GM21367 (cell line): Measurements from ENCODE around the gene ZNF630.
"Not testable (repeated sequence)": the region's sequence is repeated elsewhere in the genome, so short reads cannot be mapped to it uniquely, and the experiment has no call there.

Experiments
- ATAC-seq: cut with Tn5 transposase; IDR thresholded peaks from one replicate; pipeline ENCODE4 v1.9.1; 2021; ENCODE audit not compliant: unreplicated experiment

The ZNF630 gene

DNA sequence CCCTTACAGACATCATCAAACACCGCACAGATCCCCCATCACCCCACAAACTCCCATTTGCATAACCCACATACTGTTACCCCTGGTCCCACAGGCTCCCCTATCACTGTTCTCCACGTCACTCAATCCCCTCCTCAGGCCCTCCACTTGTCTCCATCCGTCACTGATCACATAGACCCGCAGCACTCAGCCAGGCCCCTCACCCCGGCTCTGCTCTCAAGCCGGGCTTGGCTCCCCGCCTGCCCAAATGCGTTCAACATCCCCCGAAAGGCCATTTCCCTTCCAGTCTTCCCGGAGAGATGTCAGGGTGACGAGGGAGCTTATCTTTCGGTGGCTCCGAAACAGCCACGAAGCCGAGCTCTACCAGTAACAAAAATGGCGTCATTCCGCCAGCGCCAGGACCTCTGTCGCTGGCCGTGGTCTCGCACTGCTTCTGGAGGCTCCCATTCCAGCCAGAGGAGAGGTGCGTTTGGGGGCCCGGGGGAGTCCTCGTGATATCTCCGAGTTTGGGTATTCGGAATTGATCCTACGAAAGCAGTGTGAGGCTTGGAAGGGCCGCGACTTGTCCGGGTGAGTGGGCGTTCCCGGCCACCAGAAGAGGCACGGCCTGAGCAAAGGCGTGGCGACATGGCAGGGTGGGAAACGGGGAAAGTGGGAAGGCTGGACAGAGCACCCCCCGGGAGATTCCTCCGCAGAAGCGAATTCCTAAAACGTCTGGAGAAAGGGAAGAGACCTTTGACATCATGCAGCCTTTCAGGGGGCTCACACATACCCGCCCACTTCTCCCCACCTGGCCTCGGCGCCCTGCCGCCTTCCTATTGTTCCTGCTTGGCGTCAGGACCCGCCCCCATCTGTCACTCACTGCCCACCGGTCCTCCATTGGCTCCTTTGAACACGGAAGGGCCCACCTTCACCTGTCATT lies at the start of gene ZNF630:
Gene ZNF630 (minus strand): TSS at position 577 of the 922 bp plus-strand sequence. CDS start 4,754 bp downstream, outside the sequence.
- peak; percentile 91 for ATAC-seq

GRCh38 chrX:48107717-48108116 lies 36.3 kb upstream of the ZNF630 start:
- no peak for ATAC-seq

- ATAC-seq = no peak
Observed at GRCh38 chrX:48102874-48103374, 31.5 kb upstream of the ZNF630 start.

- no peak for ATAC-seq
Observed at GRCh38 chrX:48101443-48101842, 30.0 kb upstream of the ZNF630 start.

- ATAC-seq = not testable (repeated sequence)
Observed at GRCh38 chrX:48092558-48092957, 21.1 kb upstream of the ZNF630 start.

DNA sequence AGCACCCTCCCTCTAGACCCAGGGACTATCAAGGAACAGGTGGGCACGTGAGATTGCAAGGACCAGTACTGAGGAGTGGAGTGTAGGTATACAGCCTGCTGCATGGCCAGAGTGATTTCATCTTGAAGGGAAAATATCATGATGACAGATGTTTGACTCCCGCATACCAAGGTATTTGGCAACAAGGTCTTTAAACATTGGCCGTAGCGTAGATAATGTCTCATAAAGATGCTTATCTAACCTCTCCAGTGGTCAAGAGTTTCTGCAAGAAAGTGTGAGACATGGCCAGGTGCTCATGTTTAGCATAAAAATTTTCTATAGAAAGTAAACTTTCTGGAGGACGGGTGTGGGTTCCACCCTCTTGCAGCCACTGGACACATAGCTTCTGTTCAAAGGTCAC lies 18.7 kb upstream of the ZNF630 start:
- ATAC-seq = no peak

- ATAC-seq = no peak
Observed at GRCh38 chrX:48086082-48086481, 14.6 kb upstream of the ZNF630 start.

DNA sequence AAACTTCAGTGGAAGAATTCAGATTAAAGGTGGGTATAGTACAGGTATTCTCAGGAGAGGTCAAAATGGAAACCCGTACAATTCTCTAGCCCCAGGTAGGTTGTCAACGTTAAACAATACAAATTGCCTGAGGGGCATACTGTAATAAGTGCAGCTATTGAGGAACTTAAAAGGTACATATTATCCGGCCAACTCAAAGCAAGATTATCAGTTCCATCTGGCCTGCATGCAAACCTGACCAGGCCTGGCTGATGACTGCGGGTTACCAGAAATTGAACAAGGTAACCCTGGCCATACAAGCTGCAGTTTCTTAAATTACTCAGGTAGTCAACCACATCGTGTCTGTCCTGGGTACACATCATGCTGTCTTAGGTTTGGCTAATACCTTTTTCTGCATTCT lies 12.3 kb upstream of the ZNF630 start:
- no peak for ATAC-seq

DNA sequence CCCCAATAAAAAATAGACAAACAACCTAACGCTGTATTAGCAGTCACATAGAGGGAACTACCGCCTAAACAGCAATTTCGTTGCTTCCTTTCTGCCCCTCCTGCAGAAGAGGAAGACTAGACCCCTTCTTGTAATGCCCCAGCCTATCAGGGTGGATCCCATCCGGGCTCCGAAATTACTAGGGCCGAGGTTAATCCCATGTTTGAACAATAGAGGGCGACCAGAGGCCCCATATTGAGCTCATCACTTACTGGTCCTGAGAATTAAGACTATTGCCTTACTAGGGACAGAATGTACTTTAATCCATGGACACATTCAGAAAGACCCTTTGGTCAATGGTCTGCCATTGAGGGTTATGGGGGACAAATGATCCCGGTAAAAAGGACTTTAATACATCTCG lies 11.8 kb upstream of the ZNF630 start:
- ATAC-seq = peak; percentile 68

GRCh38 chrX:48076343-48076742 lies 4.9 kb upstream of the ZNF630 start:
- no peak for ATAC-seq

- no peak for ATAC-seq
Observed at GRCh38 chrX:48071986-48072605, 656 bp upstream of the ZNF630 start.

DNA sequence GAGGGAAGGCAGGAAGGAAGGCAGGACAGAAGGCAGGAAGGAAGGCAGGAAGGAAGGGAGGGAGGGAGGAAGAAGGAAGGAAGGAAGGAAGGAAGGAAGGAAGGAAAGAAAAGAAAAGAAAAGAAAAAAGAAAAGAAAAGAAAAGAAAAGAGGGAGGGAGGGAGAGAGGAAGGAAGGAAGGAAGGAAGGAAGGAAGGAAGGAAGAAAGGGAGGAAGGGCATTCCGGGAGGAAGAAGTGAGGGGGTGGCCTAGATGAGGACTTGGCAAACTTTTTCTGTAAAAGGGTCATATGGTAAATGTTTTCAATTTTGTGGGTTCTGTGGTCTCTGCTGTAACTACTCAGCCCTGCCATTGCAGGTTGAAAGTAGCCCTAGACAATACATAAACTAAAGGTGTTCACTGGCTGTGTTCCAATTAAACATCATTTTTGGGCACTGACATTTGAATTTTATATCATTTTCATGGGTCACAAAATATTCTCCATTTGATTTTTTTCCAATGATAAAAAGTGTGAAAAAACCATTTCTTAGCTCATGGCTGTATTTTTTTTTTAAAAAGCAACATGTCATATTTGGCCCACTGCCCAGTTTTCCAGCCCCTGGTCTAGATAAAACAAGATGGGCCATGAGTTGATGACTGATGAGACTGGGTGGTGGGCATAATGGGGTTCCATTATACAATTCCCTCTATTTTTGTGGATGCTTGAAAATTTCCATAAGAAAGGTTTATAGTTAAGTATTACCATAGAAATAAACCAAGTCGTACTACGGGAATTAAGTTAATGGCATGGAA lies 3.1 kb downstream of the ZNF630 start:
- ATAC-seq = no peak

GRCh38 chrX:48064261-48064660 lies 7.2 kb downstream of the ZNF630 start:
- ATAC-seq = no peak

GRCh38 chrX:48059296-48059639 lies 12.2 kb downstream of the ZNF630 start:
- no peak for ATAC-seq

DNA sequence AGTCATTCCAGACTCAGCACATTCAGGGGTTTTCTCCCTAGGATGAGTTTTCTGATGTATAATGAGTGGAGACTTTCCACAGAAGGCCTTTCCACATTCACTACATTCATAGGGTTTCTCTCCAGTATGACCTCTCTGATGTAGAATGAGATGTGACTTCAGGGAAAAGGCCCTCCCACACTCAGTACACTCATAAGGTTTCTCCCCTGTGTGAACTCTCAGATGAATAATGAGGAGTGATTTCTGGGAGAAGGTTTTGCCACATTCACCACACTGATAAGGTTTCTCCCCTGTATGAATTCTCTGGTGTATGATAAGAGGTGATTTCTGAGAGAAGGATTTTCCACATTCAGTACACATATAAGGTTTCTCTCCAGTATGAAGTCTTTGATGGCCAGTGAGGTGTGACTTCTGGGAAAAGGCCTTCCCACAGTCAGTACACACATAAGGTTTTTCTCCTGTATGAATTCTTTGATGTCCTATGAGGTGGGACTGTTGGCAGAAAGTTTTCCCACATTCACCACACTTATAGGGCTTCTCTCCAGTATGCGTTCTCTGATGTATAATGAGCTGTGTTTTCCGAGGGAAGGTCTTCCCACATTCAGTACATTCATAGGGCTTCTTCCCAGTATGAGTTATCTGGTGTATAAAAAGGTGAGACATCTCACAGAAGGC lies 12.7 kb downstream of the ZNF630 start:
- no peak for ATAC-seq

DNA sequence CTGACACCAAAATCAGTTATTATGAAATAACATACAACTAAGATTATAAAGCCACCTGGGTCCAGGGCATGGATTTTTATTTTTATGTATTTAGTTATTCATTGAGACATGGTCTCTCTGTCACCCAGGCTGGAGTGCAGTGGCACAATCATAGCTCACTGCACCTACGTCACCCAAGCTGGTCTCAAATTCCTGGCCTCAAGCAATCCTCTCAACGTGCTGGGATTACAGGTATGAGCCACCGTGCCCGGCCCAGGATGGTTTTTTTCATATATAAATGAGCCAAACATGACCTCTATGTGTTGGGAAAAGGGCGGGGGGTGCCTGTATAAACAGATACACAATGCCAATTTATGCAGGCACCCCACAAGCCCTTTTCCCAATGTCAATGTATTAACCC lies 24.6 kb downstream of the ZNF630 start:
- no peak for ATAC-seq

GRCh38 chrX:48045410-48046311 lies 25.8 kb downstream of the ZNF630 start:
- no peak for ATAC-seq

DNA sequence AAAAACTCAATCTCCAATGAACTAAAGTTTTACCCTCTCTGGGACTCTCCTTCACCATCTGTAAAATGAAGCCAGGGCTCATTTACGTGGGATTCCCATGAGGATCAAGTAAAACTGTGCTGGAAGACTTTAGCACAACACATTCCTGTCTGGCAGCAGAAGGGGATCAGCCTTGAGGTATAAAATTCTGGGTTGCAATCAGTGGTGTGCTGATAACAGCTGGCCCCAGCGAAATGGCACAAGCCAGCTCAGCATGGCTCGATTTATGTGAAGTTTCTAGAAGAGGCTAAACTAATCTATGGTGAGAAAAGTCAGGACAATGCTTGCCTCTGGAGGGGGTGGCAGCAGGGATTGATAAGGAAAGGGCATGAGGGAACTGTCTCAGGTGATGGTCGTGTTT lies 28.4 kb downstream of the ZNF630 start:
- no peak for ATAC-seq

DNA sequence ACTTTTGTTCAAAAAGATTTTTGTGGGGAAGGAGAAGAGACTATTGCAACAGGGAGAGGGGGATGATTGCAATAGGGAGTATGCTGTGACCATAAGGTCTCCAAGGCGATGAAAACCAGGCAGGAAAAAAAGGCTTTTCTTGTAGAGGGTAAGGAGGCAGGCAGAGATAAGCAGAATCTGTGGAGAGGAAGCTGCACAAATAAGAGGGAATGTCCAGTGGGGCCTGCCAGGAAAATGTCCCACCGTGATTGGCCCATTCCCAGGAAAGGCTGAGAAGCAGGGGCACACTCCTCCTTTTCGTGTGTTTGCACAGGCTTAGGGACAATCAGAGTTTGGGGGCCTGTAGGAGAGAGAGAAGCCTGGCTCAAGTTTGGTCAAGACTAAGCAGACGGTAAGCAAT lies 35.5 kb downstream of the ZNF630 start:
- no peak for ATAC-seq

DNA sequence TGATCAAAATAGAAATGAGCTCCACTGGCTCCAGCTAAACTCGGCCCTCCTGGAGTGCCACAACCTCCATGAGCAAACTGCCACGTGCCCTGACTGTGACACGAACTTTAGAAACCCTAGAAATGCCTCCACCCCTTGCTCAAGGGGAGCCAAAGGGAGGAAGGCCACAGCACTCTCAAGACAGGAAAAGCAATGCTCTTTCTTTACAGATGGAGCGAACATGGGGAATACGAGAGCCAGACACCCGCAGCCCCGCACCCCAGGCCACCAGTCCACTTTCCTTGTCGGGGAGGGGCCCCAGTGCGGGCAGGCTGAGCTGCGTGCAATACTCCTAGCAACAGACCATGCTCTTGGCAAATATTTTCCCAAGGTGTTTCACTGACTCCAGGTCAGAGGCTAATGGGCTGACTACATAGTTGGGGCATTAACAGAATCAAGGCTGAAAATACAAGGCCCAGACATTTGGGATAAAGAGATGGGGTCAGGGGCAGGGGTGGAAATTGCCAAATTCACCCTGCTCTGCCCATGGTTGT lies 40.7 kb downstream of the ZNF630 start:
- ATAC-seq = not testable (repeated sequence)
